GM23338 (cell line): ENCODE data around the gene IFNL2. TPM values are rescaled to one million over a fixed set of nuclear protein-coding genes. Genes with fewer than 3 reads are reported as not detected.
"Not testable (repeated sequence)": the region's sequence is repeated elsewhere in the genome, so short reads cannot be mapped to it uniquely, and the experiment has no call there.

Experiments
- ATAC-seq: fragments of 200-7000 bp; cut with Tn5 transposase; 3 replicates; pipeline ENCODE4 v1.9.1; 2020
- DNase-seq: peaks from one replicate; pipeline ENCODE4 v3.0.0-alpha.2; 2015; ENCODE audit warnings: low spot score
- H2AFZ ChIP-seq: fragments of 200-600 bp; sonication (generic); 2 replicates; pipeline ENCODE4 v1.8.0; 2016; ENCODE audit warnings: antibody characterized with exemption, mild to moderate bottlenecking, moderate library complexity
- H3F3A ChIP-seq: fragments of 200-600 bp; sonication (generic); replicated peaks from 2 replicates; pipeline ENCODE4 v1.8.0; 2017; ENCODE audit warnings: antibody characterized with exemption, mixed run types, low read depth
- H3K27ac ChIP-seq: fragments of 200-600 bp; sonication (generic); 2 replicates; pipeline ENCODE4 v1.6.1; 2016; ENCODE audit warnings: low read depth
- H3K27me3 ChIP-seq: fragments of 200-600 bp; sonication (generic); 2 replicates; pipeline ENCODE4 v1.8.0; 2016; ENCODE audit warnings: mild to moderate bottlenecking, mixed run types, moderate library complexity; ENCODE audit not compliant: insufficient read depth
- H3K36me3 ChIP-seq: fragments of 200-600 bp; sonication (generic); 2 replicates; pipeline ENCODE4 v1.8.0; 2016; ENCODE audit warnings: mild to moderate bottlenecking; ENCODE audit not compliant: insufficient read depth
- H3K4me1 ChIP-seq: fragments of 200-600 bp; sonication (generic); 2 replicates; pipeline ENCODE4 v1.8.0; 2016; ENCODE audit warnings: mild to moderate bottlenecking, moderate library complexity; ENCODE audit not compliant: insufficient read depth
- H3K4me2 ChIP-seq: fragments of 200-600 bp; sonication (generic); 2 replicates; pipeline ENCODE4 v1.7.1; 2017; ENCODE audit warnings: mixed run types
- H3K4me3 ChIP-seq: fragments of 200-600 bp; sonication (generic); 2 replicates; pipeline ENCODE4 v1.6.1; 2016; ENCODE audit warnings: mixed run types
- H3K79me2 ChIP-seq: fragments of 200-600 bp; sonication (generic); replicated peaks from 2 replicates; pipeline ENCODE4 v1.8.0; 2017; ENCODE audit warnings: mild to moderate bottlenecking; ENCODE audit not compliant: insufficient read depth
- H3K9me2 ChIP-seq: fragments of 200-600 bp; sonication (generic); 2 replicates; pipeline ENCODE4 v1.8.0; 2017; ENCODE audit not compliant: insufficient read depth
- H4K20me1 ChIP-seq: fragments of 200-600 bp; sonication (generic); replicated peaks from 2 replicates; pipeline ENCODE4 v1.8.0; 2017; ENCODE audit warnings: mild to moderate bottlenecking; ENCODE audit not compliant: insufficient read depth
- H3K27ac Mint-ChIP-seq: 2 replicates; pipeline ENCODE4 v1.8.0; 2020; ENCODE audit warnings: inconsistent platforms, mild to moderate bottlenecking, moderate library complexity, mixed read lengths
- H3K27me3 Mint-ChIP-seq: 3 replicates; pipeline ENCODE4 v1.8.0; 2022; ENCODE audit warnings: low read depth, mild to moderate bottlenecking, moderate library complexity, mixed read lengths, inconsistent platforms; ENCODE audit not compliant: insufficient read depth, poor library complexity
- H3K36me3 Mint-ChIP-seq: 3 replicates; pipeline ENCODE4 v1.8.0; 2021; ENCODE audit warnings: low read depth, mild to moderate bottlenecking, inconsistent platforms, moderate library complexity, mixed read lengths
- H3K4me1 Mint-ChIP-seq: 3 replicates; pipeline ENCODE4 v1.8.0; 2020; ENCODE audit warnings: mild to moderate bottlenecking, inconsistent platforms, mixed read lengths
- H3K4me3 Mint-ChIP-seq: 3 replicates; pipeline ENCODE4 v1.8.0; 2021; ENCODE audit warnings: moderate library complexity, mild to moderate bottlenecking, inconsistent platforms, mixed read lengths
- H3K9me3 Mint-ChIP-seq: 3 replicates; pipeline ENCODE4 v1.8.0; 2020; ENCODE audit warnings: moderate library complexity, mild to moderate bottlenecking, inconsistent platforms, mixed read lengths
- JUNB ChIP-seq: IDR thresholded peaks from one replicate; pipeline ENCODE4 v1.6.1; 2016; ENCODE audit warnings: antibody characterized with exemption; ENCODE audit not compliant: unreplicated experiment
- ZNF331 ChIP-seq: fragments of 250-450 bp; sonication (Bioruptor Pico); IDR thresholded peaks from 2 replicates; pipeline ENCODE4 v1.5.0; 2020; ENCODE audit warnings: low read depth, mild to moderate bottlenecking, moderate library complexity
- long read RNA-seq: library from polyadenylated mRNA; unstranded; transcript quantifications from one replicate; pipeline ENCODE4 v2.0.0, GENCODE V29; 2020; ENCODE audit not compliant: unreplicated experiment
- polyA plus RNA-seq: library from polyadenylated mRNA; unstranded; fragments of >200 nt; fragmentation: Nextera tagmentation; extraction: Ambion mirVana; gene quantifications from 2 replicates; pipeline ENCODE4 v1.2.1, GENCODE V29; 2016
- total RNA-seq: library from RNA; depleted of rRNA; stranded (reverse); fragments of >200 nt; shearing (Covaris generic); gene quantifications from 2 replicates; pipeline ENCODE4 v1.2.3, GENCODE V29; 2014; rRNA removed
- TF ChIP-seq, protein P1 (sequence below): IDR thresholded peaks from one replicate; pipeline ENCODE4 v1.6.1; 2018; ENCODE audit warnings: antibody characterized with exemption; ENCODE audit not compliant: unreplicated experiment
- TF ChIP-seq, protein P2 (sequence below): fragments of 250-450 bp; sonication (Bioruptor Pico); IDR thresholded peaks from 2 replicates; pipeline ENCODE4 v1.5.0; 2020; ENCODE audit warnings: mild to moderate bottlenecking, moderate library complexity
- TF ChIP-seq, protein P3 (sequence below): IDR thresholded peaks from 2 replicates; pipeline ENCODE4 v1.6.1; 2016; ENCODE audit warnings: antibody characterized with exemption

IFNL2 gene
- total RNA-seq: not detected in 2 replicates
- polyA plus RNA-seq: not detected in 2 replicates
- long read RNA-seq: 0 reads

DNA sequence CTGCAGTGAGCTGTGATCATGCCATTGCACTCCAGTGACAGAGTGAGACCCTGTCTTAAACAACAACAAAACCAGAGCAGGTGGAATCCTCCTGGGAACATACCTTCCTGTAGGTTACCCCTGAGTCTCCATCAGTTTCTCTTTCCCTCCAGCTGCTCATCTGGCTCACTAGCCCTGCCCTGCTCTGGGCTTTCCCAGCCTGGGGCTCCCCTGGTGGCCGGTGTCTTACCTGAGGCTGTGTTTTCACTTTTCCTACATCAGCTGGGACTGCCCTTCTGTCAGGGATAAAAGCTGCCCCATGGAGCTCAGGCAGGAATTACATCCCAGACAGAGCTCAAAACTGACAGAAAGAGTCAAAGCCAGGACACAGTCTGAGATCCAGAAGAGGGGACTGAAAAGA lies at the start of gene IFNL2:
TSS of gene IFNL2 (plus strand) at position 312 of the 400 bp plus-strand sequence. CDS start 173 bp downstream, outside the sequence.
- H3K79me2 ChIP-seq, H3K27ac Mint-ChIP-seq, H3K36me3 ChIP-seq, H3K27ac ChIP-seq, H3F3A ChIP-seq, H3K4me3 Mint-ChIP-seq, H3K9me2 ChIP-seq, H3K36me3 Mint-ChIP-seq, H3K4me3 ChIP-seq, H3K4me1 Mint-ChIP-seq, H2AFZ ChIP-seq, H3K4me2 ChIP-seq, H4K20me1 ChIP-seq, H3K9me3 Mint-ChIP-seq, H3K4me1 ChIP-seq: not testable (repeated sequence)
- DNase-seq: peak; percentile 26
- H3K27me3 ChIP-seq: peaks cover 47% of the 10 kb centered on the region
- peaks cover 39% of the 10 kb centered on the region for H3K27me3 Mint-ChIP-seq
- ATAC-seq: peak; percentile 51

DNA sequence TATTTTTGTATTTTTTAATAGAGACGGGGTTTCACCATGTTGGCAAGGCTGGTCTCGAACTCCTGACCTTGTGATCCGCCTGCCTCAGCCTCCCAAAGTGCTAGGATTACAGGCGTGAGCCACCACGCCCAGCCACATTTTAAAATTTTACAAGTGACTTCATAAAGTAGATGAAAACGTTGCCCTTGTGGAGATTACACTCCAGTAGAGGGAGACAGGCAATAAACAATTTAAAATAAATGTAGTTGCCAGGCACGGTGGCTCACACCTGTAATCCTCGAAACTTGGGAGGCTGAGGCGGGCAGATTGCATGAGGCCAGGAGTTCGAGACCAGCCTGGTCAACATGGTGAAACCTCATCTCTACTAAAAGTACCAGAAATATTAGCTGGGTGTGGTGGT lies 49.1 kb upstream of the IFNL2 start:
- not testable (repeated sequence) for H3F3A ChIP-seq, ATAC-seq, H3K27ac ChIP-seq, H3K27ac Mint-ChIP-seq, H3K36me3 Mint-ChIP-seq, H3K27me3 ChIP-seq, H3K4me3 ChIP-seq, H3K4me1 ChIP-seq, H3K4me3 Mint-ChIP-seq, H3K27me3 Mint-ChIP-seq, H3K36me3 ChIP-seq, H2AFZ ChIP-seq, H3K4me1 Mint-ChIP-seq, H3K9me2 ChIP-seq, H3K4me2 ChIP-seq, H4K20me1 ChIP-seq, H3K79me2 ChIP-seq, DNase-seq
- peaks cover 12% of the 10 kb centered on the region for H3K9me3 Mint-ChIP-seq

DNA sequence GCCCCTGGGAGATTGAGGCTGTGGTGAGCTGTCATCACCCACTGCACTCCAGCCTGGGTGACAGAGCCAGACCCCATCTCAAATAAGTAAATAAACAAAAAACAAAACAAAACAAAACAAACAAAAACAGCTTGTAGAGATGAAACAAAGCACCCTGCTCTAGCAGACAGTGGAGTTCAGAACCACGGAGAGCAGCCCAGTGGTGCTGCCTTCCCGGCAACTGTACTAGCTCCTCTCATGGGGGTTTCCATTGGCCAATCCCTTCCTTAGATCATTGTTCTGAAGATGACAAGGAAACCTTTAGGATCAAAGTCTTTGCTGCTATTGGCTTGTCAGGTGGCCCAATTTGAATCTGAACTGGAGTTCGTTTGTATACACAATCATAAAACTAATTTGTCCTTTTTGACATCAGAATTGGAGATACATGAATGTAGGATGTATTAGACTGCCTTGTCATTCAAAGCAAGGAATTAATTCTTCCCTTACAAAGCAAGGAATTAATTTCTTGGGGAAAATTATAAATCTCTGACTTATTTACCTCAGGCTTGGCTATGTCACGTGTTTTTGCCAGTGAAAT lies 44.4 kb upstream of the IFNL2 start:
- H3K4me1 ChIP-seq: no peaks in the 10 kb centered on the region
- TF ChIP-seq ZNF331 (no peak), JUNB (no peak)
- TF ChIP-seq, protein P1, sequence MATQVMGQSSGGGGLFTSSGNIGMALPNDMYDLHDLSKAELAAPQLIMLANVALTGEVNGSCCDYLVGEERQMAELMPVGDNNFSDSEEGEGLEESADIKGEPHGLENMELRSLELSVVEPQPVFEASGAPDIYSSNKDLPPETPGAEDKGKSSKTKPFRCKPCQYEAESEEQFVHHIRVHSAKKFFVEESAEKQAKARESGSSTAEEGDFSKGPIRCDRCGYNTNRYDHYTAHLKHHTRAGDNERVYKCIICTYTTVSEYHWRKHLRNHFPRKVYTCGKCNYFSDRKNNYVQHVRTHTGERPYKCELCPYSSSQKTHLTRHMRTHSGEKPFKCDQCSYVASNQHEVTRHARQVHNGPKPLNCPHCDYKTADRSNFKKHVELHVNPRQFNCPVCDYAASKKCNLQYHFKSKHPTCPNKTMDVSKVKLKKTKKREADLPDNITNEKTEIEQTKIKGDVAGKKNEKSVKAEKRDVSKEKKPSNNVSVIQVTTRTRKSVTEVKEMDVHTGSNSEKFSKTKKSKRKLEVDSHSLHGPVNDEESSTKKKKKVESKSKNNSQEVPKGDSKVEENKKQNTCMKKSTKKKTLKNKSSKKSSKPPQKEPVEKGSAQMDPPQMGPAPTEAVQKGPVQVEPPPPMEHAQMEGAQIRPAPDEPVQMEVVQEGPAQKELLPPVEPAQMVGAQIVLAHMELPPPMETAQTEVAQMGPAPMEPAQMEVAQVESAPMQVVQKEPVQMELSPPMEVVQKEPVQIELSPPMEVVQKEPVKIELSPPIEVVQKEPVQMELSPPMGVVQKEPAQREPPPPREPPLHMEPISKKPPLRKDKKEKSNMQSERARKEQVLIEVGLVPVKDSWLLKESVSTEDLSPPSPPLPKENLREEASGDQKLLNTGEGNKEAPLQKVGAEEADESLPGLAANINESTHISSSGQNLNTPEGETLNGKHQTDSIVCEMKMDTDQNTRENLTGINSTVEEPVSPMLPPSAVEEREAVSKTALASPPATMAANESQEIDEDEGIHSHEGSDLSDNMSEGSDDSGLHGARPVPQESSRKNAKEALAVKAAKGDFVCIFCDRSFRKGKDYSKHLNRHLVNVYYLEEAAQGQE: peak; percentile 85
- TF ChIP-seq, protein P2, sequence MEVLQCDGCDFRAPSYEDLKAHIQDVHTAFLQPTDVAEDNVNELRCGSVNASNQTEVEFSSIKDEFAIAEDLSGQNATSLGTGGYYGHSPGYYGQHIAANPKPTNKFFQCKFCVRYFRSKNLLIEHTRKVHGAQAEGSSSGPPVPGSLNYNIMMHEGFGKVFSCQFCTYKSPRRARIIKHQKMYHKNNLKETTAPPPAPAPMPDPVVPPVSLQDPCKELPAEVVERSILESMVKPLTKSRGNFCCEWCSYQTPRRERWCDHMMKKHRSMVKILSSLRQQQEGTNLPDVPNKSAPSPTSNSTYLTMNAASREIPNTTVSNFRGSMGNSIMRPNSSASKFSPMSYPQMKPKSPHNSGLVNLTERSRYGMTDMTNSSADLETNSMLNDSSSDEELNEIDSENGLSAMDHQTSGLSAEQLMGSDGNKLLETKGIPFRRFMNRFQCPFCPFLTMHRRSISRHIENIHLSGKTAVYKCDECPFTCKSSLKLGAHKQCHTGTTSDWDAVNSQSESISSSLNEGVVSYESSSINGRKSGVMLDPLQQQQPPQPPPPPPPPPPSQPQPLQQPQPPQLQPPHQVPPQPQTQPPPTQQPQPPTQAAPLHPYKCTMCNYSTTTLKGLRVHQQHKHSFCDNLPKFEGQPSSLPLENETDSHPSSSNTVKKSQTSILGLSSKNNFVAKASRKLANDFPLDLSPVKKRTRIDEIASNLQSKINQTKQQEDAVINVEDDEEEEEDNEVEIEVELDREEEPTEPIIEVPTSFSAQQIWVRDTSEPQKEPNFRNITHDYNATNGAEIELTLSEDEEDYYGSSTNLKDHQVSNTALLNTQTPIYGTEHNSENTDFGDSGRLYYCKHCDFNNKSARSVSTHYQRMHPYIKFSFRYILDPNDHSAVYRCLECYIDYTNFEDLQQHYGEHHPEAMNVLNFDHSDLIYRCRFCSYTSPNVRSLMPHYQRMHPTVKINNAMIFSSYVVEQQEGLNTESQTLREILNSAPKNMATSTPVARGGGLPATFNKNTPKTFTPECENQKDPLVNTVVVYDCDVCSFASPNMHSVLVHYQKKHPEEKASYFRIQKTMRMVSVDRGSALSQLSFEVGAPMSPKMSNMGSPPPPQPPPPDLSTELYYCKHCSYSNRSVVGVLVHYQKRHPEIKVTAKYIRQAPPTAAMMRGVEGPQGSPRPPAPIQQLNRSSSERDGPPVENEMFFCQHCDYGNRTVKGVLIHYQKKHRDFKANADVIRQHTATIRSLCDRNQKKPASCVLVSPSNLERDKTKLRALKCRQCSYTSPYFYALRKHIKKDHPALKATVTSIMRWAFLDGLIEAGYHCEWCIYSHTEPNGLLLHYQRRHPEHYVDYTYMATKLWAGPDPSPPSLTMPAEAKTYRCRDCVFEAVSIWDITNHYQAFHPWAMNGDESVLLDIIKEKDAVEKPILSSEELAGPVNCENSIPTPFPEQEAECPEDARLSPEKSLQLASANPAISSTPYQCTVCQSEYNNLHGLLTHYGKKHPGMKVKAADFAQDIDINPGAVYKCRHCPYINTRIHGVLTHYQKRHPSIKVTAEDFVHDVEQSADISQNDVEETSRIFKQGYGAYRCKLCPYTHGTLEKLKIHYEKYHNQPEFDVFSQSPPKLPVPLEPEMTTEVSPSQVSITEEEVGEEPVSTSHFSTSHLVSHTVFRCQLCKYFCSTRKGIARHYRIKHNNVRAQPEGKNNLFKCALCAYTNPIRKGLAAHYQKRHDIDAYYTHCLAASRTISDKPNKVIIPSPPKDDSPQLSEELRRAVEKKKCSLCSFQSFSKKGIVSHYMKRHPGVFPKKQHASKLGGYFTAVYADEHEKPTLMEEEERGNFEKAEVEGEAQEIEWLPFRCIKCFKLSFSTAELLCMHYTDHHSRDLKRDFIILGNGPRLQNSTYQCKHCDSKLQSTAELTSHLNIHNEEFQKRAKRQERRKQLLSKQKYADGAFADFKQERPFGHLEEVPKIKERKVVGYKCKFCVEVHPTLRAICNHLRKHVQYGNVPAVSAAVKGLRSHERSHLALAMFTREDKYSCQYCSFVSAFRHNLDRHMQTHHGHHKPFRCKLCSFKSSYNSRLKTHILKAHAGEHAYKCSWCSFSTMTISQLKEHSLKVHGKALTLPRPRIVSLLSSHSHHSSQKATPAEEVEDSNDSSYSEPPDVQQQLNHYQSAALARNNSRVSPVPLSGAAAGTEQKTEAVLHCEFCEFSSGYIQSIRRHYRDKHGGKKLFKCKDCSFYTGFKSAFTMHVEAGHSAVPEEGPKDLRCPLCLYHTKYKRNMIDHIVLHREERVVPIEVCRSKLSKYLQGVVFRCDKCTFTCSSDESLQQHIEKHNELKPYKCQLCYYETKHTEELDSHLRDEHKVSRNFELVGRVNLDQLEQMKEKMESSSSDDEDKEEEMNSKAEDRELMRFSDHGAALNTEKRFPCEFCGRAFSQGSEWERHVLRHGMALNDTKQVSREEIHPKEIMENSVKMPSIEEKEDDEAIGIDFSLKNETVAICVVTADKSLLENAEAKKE (CRISPR knock-in tag): no peak
- TF ChIP-seq, protein P3, sequence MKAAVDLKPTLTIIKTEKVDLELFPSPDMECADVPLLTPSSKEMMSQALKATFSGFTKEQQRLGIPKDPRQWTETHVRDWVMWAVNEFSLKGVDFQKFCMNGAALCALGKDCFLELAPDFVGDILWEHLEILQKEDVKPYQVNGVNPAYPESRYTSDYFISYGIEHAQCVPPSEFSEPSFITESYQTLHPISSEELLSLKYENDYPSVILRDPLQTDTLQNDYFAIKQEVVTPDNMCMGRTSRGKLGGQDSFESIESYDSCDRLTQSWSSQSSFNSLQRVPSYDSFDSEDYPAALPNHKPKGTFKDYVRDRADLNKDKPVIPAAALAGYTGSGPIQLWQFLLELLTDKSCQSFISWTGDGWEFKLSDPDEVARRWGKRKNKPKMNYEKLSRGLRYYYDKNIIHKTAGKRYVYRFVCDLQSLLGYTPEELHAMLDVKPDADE: no peak

More for the DNA sequence above, 44.4 kb upstream of the IFNL2 start:
- no peaks in the 10 kb centered on the region for H3F3A ChIP-seq
- H3K79me2 ChIP-seq: no peaks in the 10 kb centered on the region
- H3K27me3 ChIP-seq: 0 out of 2 replicates have a peak, but pooled peaks cover 4% of the 10 kb centered on the region
- Mint-ChIP-seq H3K36me3 (no peaks in the 10 kb centered on the region), H3K27ac (no peak overlapping the region), H3K27me3 (peaks cover 5% of the 10 kb centered on the region), H3K4me1 (peaks cover 3% of the 10 kb centered on the region; the same call in 1 of the 3 replicates), H3K4me3 (no peak overlapping the region), H3K9me3 (0 out of 3 replicates have a peak, but pooled peaks cover 2% of the 10 kb centered on the region)
- no peak overlapping the region for H3K4me3 ChIP-seq
- no peak overlapping the region for H3K27ac ChIP-seq
- ATAC-seq (peak; percentile 98), DNase-seq (peak; percentile 89)
- no peaks in the 10 kb centered on the region for H4K20me1 ChIP-seq
- H3K9me2 ChIP-seq: no peaks in the 10 kb centered on the region
- H3K4me2 ChIP-seq: no peak overlapping the region
- H3K36me3 ChIP-seq: no peaks in the 10 kb centered on the region
- no peak overlapping the region for H2AFZ ChIP-seq
